ENCODE measurements around the gene TRIM66. TPM values are rescaled to one million over a fixed set of nuclear protein-coding genes. Genes with fewer than 3 reads are reported as not detected.

Gene TRIM66
- total and polyA plus RNA-seq, 2 experiments from 2014 or later = 1.5 TPM

DNA sequence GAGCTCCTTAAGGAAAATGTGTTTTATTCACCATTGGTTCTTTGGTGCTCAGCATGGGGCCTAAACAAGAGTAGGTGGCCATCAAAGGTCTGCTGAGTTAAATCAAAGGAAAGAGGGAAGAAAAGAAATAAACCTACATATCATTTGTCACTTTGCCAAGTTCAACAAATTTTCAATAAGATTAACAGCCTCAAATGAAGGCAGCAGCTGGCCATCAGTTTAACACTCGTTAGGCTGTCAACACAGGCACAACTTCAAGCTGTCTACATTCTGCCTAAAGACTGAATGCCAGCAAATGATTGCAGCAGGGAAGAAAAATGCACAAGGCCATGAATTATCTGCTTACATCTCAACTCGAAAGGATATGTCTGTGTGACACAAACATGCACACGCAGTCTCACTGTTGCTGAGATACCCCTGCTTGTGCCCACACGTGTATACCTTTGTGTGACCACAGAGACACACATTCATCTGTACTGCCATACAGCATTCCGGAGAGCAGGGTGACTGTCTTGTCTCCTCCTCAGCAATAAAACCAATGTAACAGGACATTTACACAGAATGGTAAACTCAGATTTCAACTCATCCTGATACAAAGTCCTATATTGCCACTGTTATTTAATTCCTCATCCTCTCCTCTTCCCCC is 40.1 kb downstream of the TRIM66 start:
- in situ Hi-C loops (cut with MboI) = no loop called here
- no peaks in the 10 kb centered on the region for H3K9me2 ChIP-seq (ENCODE audit: insufficient read depth)
- 64 to 66% methylated on average over 5 of the region's 5 CpGs for WGBS, 2 experiments (ENCODE audit: low coverage in 1 of 2, low lambda C conversion rate in 2 of 2, missing lambda C conversion rate in 2 of 2)

DNA sequence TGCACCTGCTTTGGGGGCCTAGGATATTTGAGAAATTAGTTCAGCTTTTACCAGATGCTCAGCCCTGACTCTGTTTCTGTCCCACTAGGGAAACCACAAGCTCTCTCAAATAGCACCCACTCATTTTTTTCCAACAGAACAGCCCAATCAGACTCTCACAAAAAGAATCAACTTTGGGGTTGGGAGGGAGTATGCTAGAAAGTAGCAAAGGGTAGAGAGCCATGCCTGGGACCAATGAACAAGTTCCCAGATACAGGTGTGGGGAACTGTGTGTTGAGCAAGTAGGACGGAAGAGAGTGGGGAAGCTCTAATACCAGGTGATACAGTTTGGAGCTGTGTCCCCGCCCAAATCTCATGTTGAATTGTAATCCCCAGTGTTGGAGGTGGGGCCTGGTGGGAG is 41.1 kb downstream of the TRIM66 start:
- Histone ChIP-seq H3K9me3 (ENCODE audit: low read depth) (no peaks in the 10 kb centered on the region), H3K27me3 (replicated peaks; ENCODE audit: insufficient read depth) (no peaks in the 10 kb centered on the region), H2AFZ (no peak overlapping the region), H4K20me1 (ENCODE audit: insufficient read depth) (no peaks in the 10 kb centered on the region), H3K4me3 (no peak overlapping the region), H3K79me2 (ENCODE audit: insufficient read depth) (no peaks in the 10 kb centered on the region), H3F3A (ENCODE audit: insufficient read depth) (no peaks in the 10 kb centered on the region), H3K9ac (no peak overlapping the region), H3K36me3 (ENCODE audit: low read depth) (peaks cover 12% of the 10 kb centered on the region), H3K4me2 (ENCODE audit: unreplicated experiment) (no peak overlapping the region), H3K9me2 (ENCODE audit: insufficient read depth) (no peaks in the 10 kb centered on the region), H3K4me1 (ENCODE audit: insufficient read depth) (peaks cover 7% of the 10 kb centered on the region; the same call in 1 of the 2 replicates), H3K27ac (no peak overlapping the region)
- no peak for TF ChIP-seq EZH2phosphoT487 (IDR thresholded peaks at IDR 0.05; ENCODE audit: insufficient read depth, low read depth)
- no peak for TF ChIP-seq EZH2 (IDR thresholded peaks at IDR 0.05; ENCODE audit: insufficient read depth, poor library complexity, severe bottlenecking)
- DNase-seq = no peak
- 64 to 85% methylated on average over 2 of the region's 2 CpGs for WGBS, 2 experiments (ENCODE audit: low coverage in 1 of 2, low lambda C conversion rate in 2 of 2, missing lambda C conversion rate in 2 of 2)
- in situ Hi-C loops (cut with MboI) = no loop called here

More for the DNA sequence above, 40.1 kb downstream of the TRIM66 start:
- Histone ChIP-seq H3K79me2 (ENCODE audit: insufficient read depth) (no peaks in the 10 kb centered on the region), H3K9ac (no peak overlapping the region), H3K4me1 (ENCODE audit: insufficient read depth) (peaks cover 7% of the 10 kb centered on the region; the same call in 1 of the 2 replicates), H3F3A (ENCODE audit: insufficient read depth) (no peaks in the 10 kb centered on the region), H3K4me3 (no peak overlapping the region), H2AFZ (no peak overlapping the region), H3K4me2 (ENCODE audit: unreplicated experiment) (no peak overlapping the region), H3K36me3 (ENCODE audit: low read depth) (peaks cover 14% of the 10 kb centered on the region), H3K27ac (no peak overlapping the region), H4K20me1 (ENCODE audit: insufficient read depth) (no peaks in the 10 kb centered on the region), H3K9me3 (ENCODE audit: low read depth) (no peaks in the 10 kb centered on the region), H3K27me3 (replicated peaks; ENCODE audit: insufficient read depth) (no peaks in the 10 kb centered on the region)
- no peak for TF ChIP-seq EZH2phosphoT487 (IDR thresholded peaks at IDR 0.05; ENCODE audit: insufficient read depth, low read depth)
- no peak for TF ChIP-seq EZH2 (IDR thresholded peaks at IDR 0.05; ENCODE audit: insufficient read depth, poor library complexity, severe bottlenecking)
- DNase-seq = no peak

DNA sequence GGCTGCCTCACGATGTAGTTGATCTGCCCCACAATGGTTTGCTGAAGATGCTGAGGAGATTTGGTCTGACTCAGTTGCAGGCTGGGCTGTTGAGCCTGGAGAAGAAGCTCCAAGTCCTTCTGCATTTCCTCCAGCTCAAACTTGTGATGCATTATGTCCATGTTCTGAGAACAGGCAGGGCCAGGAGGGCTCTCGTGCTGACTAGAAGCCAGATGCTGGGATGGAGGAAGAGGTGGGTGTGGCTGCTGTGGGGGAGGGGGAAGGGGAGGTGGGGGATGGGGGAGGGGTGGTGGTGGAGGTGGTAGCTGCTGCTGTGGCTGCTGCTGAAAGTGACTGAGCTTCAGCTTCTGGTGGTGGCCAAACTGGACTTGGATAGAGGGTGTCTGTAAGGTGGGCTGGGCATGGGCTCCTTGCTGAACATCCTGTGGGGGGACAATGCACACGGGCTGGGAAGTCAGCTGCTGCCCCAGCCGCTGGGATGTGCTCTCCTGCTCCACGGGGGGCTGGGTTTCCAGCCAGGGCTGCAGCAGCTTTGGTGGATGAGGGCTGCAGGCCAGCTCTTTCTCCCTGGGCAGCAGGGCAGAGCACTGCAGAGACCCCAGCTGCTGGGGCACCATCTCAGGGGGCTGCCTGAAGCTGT is 42.1 kb downstream of the TRIM66 start:
- TF ChIP-seq EZH2 (IDR thresholded peaks at IDR 0.05; ENCODE audit: insufficient read depth, poor library complexity, severe bottlenecking) (no peak), EZH2phosphoT487 (IDR thresholded peaks at IDR 0.05; ENCODE audit: insufficient read depth, low read depth) (no peak)
- Histone ChIP-seq H3K79me2 (ENCODE audit: insufficient read depth) (no peaks in the 10 kb centered on the region), H3K9me2 (ENCODE audit: insufficient read depth) (no peaks in the 10 kb centered on the region), H3F3A (ENCODE audit: insufficient read depth) (no peaks in the 10 kb centered on the region), H3K27me3 (replicated peaks; ENCODE audit: insufficient read depth) (no peaks in the 10 kb centered on the region), H3K4me2 (ENCODE audit: unreplicated experiment) (no peak overlapping the region), H2AFZ (no peak overlapping the region), H3K9me3 (ENCODE audit: low read depth) (no peaks in the 10 kb centered on the region), H4K20me1 (ENCODE audit: insufficient read depth) (no peaks in the 10 kb centered on the region), H3K36me3 (ENCODE audit: low read depth) (peaks cover 9% of the 10 kb centered on the region; the same call in 1 of the 2 replicates), H3K4me3 (no peak overlapping the region), H3K9ac (no peak overlapping the region), H3K27ac (no peak overlapping the region), H3K4me1 (ENCODE audit: insufficient read depth) (peaks cover 7% of the 10 kb centered on the region; the same call in 1 of the 2 replicates)
- in situ Hi-C loops (cut with MboI) = no loop called here
- 38 to 43% methylated on average over 5 of the region's 5 CpGs for WGBS, 2 experiments (ENCODE audit: low coverage in 1 of 2, low lambda C conversion rate in 2 of 2, missing lambda C conversion rate in 2 of 2)
- DNase-seq = no peak

DNA sequence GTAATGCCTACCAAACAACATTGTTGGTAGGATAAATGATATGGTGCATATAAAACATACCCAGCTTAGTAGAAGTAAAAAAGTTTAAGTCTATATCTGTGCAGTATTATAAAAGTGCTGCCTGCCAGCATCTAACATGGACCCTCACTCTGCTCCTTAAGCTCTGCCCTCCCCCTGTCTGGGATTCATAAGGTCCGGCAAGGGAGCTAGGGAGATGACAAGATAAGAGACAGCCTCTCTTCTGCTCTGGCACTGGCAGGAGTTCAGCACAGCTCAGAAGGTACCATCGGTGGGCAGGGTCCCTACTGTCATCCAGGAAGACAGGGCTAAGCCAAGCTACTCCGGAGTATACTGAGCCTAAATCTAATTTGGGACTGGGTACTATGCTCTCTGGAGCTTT is 42.8 kb downstream of the TRIM66 start:
- Histone ChIP-seq H3K4me3 (no peak overlapping the region), H3K9me2 (ENCODE audit: insufficient read depth) (no peaks in the 10 kb centered on the region), H3K27me3 (replicated peaks; ENCODE audit: insufficient read depth) (no peaks in the 10 kb centered on the region), H3K27ac (no peak overlapping the region), H3K4me1 (ENCODE audit: insufficient read depth) (peaks cover 7% of the 10 kb centered on the region; the same call in 1 of the 2 replicates), H3K9ac (no peak overlapping the region), H3K4me2 (ENCODE audit: unreplicated experiment) (no peak overlapping the region), H3K36me3 (ENCODE audit: low read depth) (peaks cover 8% of the 10 kb centered on the region; the same call in 1 of the 2 replicates), H3K9me3 (ENCODE audit: low read depth) (no peaks in the 10 kb centered on the region), H3F3A (ENCODE audit: insufficient read depth) (no peaks in the 10 kb centered on the region), H4K20me1 (ENCODE audit: insufficient read depth) (no peaks in the 10 kb centered on the region), H3K79me2 (ENCODE audit: insufficient read depth) (no peaks in the 10 kb centered on the region), H2AFZ (no peak overlapping the region)
- DNase-seq = no peak
- TF ChIP-seq EZH2 (IDR thresholded peaks at IDR 0.05; ENCODE audit: insufficient read depth, poor library complexity, severe bottlenecking) (no peak), EZH2phosphoT487 (IDR thresholded peaks at IDR 0.05; ENCODE audit: insufficient read depth, low read depth) (no peak)
- WGBS, 2 experiments (ENCODE audit: low coverage in 1 of 2, low lambda C conversion rate in 2 of 2, missing lambda C conversion rate in 2 of 2) = 83 to 86% methylated on average over 3 of the region's 3 CpGs
- in situ Hi-C loops (cut with MboI) = no loop called here
